ENCODE measurements around the gene UBA5. TPM values are rescaled to one million over a fixed set of nuclear protein-coding genes. Genes with fewer than 3 reads are reported as not detected.
"Not testable (repeated sequence)": the region's sequence is repeated elsewhere in the genome, so short reads cannot be mapped to it uniquely, and the experiment has no call there.

UBA5 gene
- 10 to 100 TPM; 29.4 to 69.1 (median 41.1) TPM for total RNA-seq

DNA sequence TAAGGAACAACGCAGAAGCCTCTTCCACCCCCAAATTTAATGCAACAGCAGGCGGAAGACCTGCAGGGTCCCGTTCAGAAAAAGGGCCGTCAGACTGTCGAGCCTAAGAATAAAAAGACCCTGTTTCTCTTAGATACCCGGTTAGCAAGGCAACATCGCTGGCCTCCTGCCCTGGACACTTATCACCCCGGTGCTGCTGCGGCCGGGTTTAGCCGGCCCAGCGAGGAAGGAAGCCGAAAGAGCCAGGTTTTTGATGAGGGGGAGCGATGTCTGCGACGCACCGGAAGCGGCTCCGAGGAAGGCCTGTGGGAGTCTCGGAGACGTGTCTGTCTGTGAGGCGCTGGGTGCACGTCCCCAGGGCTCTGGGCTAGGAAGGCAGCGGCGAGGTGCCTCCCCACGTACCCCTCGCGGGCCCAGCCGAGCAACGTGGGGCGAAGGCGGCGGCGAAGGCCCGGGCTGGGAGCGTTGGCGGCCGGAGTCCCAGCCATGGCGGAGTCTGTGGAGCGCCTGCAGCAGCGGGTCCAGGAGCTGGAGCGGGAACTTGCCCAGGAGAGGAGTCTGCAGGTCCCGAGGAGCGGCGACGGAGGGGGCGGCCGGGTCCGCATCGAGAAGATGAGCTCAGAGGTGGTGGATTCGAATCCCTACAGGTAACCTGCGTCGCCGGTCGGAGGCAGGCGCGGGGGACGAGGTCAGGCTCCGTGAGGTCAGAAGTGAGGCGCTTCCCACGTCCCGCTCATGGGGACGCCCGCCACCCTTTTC lies at the start of gene UBA5:
UBA5 (plus strand) TSS at position 278 of the 759 bp plus-strand sequence; CDS start at position 487, 209 bp downstream.
- TF ChIP-seq POLR2A (IDR thresholded peaks at IDR 0.05), result peak in 2 of 4 donors; percentile 23 to 50
- TF ChIP-seq EP300 (IDR thresholded peaks at IDR 0.05), result no peak
- TF ChIP-seq POLR2AphosphoS5 (IDR thresholded peaks at IDR 0.05), result peak; percentile 6 to 22
- peak; percentile 90 to 91 for ATAC-seq (ENCODE audit: low FRiP score in 2 of 2)
- no peaks in the 10 kb centered on the region for H3K27me3 ChIP-seq
- H3K4me1 ChIP-seq, result peaks cover 23 to 34% (median 29%) of the 10 kb centered on the region in 4 donors
- peak; percentile 67 to 91 for DNase-seq
- 0% methylated on average over 45 to 53 of the region's 64 CpGs for WGBS, 2 donors
- H3K27ac ChIP-seq, result peak within 1 kb of the TSS; percentile 91 to 97 (median 96)
- H3K9me3 ChIP-seq, result no peaks in the 10 kb centered on the region
- H3K4me3 ChIP-seq, result peak within 1 kb of the TSS; percentile 74 to 94 (median 78)
- H3K36me3 ChIP-seq, result no peaks in the 10 kb centered on the region

DNA sequence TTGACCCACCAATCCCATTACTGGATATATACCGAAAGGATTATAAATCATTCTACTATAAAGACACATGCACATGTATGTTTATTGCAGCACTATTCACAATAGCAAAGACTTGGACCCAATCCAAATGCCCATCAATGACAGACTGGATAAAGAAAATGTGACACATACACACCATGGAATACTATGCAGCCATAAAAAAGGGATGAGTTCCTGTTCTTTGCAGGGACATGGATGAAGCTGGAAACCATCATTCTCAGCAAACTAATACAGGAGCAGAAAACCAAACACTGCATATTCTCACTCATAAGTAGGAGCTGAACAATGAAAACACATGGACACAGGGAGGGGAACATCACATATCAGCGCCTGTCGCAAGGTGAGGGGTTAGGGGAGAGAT lies 44.8 kb upstream of the UBA5 start:
- not testable (repeated sequence) for H3K4me1 ChIP-seq; H3K9me3 ChIP-seq; H3K4me3 ChIP-seq; DNase-seq; H3K36me3 ChIP-seq; ATAC-seq (ENCODE audit: low FRiP score in 2 of 2); H3K27ac ChIP-seq; H3K27me3 ChIP-seq
- WGBS, 2 donors, result 95 to 97% methylated on average over 3 of the region's 3 CpGs

DNA sequence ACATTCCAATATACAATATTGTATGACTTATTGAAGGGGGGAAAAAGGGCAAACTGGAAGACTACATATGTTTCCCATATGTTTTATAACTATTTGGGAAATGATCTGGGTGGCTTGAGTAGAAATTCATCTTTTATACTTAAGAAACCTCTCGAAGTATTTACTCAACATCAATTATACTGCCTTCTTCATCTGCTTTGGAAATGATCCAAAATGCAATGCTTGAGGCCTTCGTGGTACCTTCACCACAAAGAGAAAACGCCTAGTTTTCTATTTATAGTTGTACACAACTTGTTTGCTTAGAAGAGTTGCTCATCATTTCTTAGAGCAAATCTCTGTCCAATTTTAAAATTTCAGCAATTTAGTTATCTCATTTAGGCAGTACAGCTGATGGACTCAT lies 44.2 kb upstream of the UBA5 start:
- no peak overlapping the region for H3K4me3 ChIP-seq
- 62 to 74% methylated on average over 3 of the region's 3 CpGs for WGBS, 2 donors
- DNase-seq, result no peak
- no peaks in the 10 kb centered on the region for H3K9me3 ChIP-seq
- no peaks in the 10 kb centered on the region for H3K36me3 ChIP-seq
- H3K27ac ChIP-seq, result no peak overlapping the region
- ATAC-seq (ENCODE audit: low FRiP score in 2 of 2), result no peak
- H3K27me3 ChIP-seq, result no peaks in the 10 kb centered on the region
- no peaks in the 10 kb centered on the region for H3K4me1 ChIP-seq
- TF ChIP-seq, protein P1, sequence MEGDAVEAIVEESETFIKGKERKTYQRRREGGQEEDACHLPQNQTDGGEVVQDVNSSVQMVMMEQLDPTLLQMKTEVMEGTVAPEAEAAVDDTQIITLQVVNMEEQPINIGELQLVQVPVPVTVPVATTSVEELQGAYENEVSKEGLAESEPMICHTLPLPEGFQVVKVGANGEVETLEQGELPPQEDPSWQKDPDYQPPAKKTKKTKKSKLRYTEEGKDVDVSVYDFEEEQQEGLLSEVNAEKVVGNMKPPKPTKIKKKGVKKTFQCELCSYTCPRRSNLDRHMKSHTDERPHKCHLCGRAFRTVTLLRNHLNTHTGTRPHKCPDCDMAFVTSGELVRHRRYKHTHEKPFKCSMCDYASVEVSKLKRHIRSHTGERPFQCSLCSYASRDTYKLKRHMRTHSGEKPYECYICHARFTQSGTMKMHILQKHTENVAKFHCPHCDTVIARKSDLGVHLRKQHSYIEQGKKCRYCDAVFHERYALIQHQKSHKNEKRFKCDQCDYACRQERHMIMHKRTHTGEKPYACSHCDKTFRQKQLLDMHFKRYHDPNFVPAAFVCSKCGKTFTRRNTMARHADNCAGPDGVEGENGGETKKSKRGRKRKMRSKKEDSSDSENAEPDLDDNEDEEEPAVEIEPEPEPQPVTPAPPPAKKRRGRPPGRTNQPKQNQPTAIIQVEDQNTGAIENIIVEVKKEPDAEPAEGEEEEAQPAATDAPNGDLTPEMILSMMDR (IDR thresholded peaks at IDR 0.05), result no peak
- TF ChIP-seq EP300 (IDR thresholded peaks at IDR 0.05) (no peak), POLR2A (IDR thresholded peaks at IDR 0.05) (no peak), POLR2AphosphoS5 (IDR thresholded peaks at IDR 0.05) (no peak)

DNA sequence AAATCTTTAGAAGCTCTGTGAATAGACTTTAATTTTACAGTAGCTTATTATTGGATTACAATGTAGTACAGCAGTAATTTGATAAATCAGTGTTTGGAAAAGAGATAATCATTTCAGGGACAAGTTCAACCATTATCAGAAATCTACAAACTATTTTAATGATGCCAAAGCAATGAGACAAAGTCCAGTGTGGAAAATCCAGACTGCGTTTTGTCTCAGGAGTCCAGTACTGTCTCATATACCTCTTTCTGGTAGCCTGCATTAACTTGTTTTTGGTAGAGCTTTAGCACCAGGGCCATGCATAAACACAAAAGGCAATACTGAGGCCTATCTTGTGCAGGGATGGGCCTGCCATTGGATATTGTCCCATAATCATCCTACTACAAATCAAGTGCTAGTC lies 43.3 kb upstream of the UBA5 start:
- Histone ChIP-seq H3K9me3 (no peaks in the 10 kb centered on the region), H3K4me3 (no peak overlapping the region), H3K36me3 (no peaks in the 10 kb centered on the region), H3K27ac (no peak overlapping the region), H3K4me1 (no peaks in the 10 kb centered on the region), H3K27me3 (no peaks in the 10 kb centered on the region)
- WGBS, 2 donors, result 100% methylated on average over 1 of the region's 1 CpG
- ATAC-seq (ENCODE audit: low FRiP score in 2 of 2), result no peak
- TF ChIP-seq, protein P1 (IDR thresholded peaks at IDR 0.05), result no peak
- no peak for TF ChIP-seq POLR2A (IDR thresholded peaks at IDR 0.05)
- DNase-seq, result no peak

DNA sequence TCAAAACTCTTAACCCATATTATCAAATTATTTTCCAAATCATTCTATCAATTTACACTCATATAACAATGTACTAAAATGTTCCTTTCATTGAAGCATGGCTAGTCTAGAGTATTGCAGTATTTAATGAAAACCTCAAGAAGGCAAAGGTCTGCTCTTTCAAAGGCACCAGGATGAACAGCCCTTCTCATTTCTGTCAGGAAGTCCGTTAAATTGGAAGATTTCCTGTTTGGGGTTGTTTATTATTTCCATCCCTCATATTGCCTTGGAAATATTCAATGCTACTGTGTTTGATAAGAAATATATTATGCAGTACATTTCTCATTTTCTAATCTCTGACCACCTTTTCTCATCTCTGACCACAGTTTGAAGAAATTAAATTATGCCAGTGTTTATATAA lies 38.0 kb upstream of the UBA5 start:
- peak overlapping the region in 1 of 4 donors; percentile 12 for H3K27ac ChIP-seq
- TF ChIP-seq EP300 (IDR thresholded peaks at IDR 0.05) (no peak), POLR2AphosphoS5 (IDR thresholded peaks at IDR 0.05) (no peak), POLR2A (IDR thresholded peaks at IDR 0.05) (no peak)
- TF ChIP-seq, protein P1 (IDR thresholded peaks at IDR 0.05), result no peak
- no peaks in the 10 kb centered on the region for H3K9me3 ChIP-seq
- DNase-seq, result no peak
- H3K27me3 ChIP-seq, result no peaks in the 10 kb centered on the region
- H3K4me1 ChIP-seq, result no peaks in the 10 kb centered on the region
- WGBS, 2 donors, result 40 to 46% methylated on average over 1 of the region's 1 CpG
- H3K4me3 ChIP-seq, result no peak overlapping the region
- H3K36me3 ChIP-seq, result peaks cover 0 to 15% (median 1%) of the 10 kb centered on the region in 4 donors
- ATAC-seq (ENCODE audit: low FRiP score in 2 of 2), result no peak

DNA sequence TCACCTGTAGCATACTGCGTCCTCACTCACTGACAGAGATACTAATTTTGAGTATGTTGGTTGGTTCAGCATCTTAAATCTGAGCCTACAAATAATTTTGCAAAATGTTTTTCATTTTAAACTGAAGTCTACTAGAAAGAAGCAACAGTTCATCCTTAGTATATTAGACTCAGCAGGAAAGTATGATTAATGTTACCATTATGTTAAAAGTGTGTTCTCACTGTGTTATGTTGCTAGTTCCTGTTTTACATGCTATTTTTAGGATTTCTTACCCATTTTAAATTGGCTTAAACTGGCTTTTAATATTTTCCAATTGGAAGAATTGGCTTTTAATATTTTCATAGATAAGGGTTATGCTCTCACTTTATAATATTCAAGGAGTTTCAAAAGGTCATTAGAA lies 37.4 kb upstream of the UBA5 start:
- 82 to 97% methylated on average over 1 of the region's 1 CpG for WGBS, 2 donors
- no peak for ATAC-seq (ENCODE audit: low FRiP score in 2 of 2)
- Histone ChIP-seq H3K36me3 (peaks cover 0 to 21% (median 2%) of the 10 kb centered on the region in 4 donors), H3K27ac (no peak overlapping the region), H3K4me3 (no peak overlapping the region), H3K4me1 (no peaks in the 10 kb centered on the region), H3K27me3 (no peaks in the 10 kb centered on the region), H3K9me3 (no peaks in the 10 kb centered on the region)
- no peak for DNase-seq
- TF ChIP-seq, protein P1 (IDR thresholded peaks at IDR 0.05), result no peak
- TF ChIP-seq EP300 (IDR thresholded peaks at IDR 0.05) (no peak), POLR2A (IDR thresholded peaks at IDR 0.05) (no peak)

All from upper lobe of left lung (tissue), 6 donors.